Activated T-cell treated with anti-CD3 and anti-CD28 coated beads, Interleukin-2, amount 50 U/mL, for 24 hours (primary cell): Measurements from ENCODE around the gene RAB40AL.
"Not testable (repeated sequence)": the region's sequence is repeated elsewhere in the genome, so short reads cannot be mapped to it uniquely, and the experiment has no call there.

Experiments used
- DNase-seq: peaks from one replicate; pipeline ENCODE4 v3.0.0-alpha.2; 2020
- H3K27ac Mint-ChIP-seq: 2 replicates; pipeline ENCODE4 v1.8.0; 2020; ENCODE audit warnings: mild to moderate bottlenecking, mixed read lengths
- H3K27me3 Mint-ChIP-seq: 2 replicates; pipeline ENCODE4 v1.8.0; 2020; ENCODE audit warnings: mixed read lengths
- H3K36me3 Mint-ChIP-seq: 2 replicates; pipeline ENCODE4 v1.8.0; 2020; ENCODE audit warnings: low read depth, mixed read lengths
- H3K4me1 Mint-ChIP-seq: 2 replicates; pipeline ENCODE4 v1.8.0; 2020; ENCODE audit warnings: low read depth, mixed read lengths
- H3K4me3 Mint-ChIP-seq: 2 replicates; pipeline ENCODE4 v1.8.0; 2020; ENCODE audit warnings: mild to moderate bottlenecking, moderate library complexity, mixed read lengths
- H3K9me3 Mint-ChIP-seq: 2 replicates; pipeline ENCODE4 v1.8.0; 2020; ENCODE audit warnings: mixed read lengths

RAB40AL gene

GRCh38 chrX:102966701-102967100 is 29.6 kb downstream of the RAB40AL start:
- H3K4me1 Mint-ChIP-seq, result no peaks in the 10 kb centered on the region
- H3K4me3 Mint-ChIP-seq, result no peak overlapping the region
- peaks cover 11% of the 10 kb centered on the region for H3K27me3 Mint-ChIP-seq
- H3K27ac Mint-ChIP-seq, result no peak overlapping the region
- no peaks in the 10 kb centered on the region for H3K36me3 Mint-ChIP-seq
- no peak for DNase-seq
- H3K9me3 Mint-ChIP-seq, result peaks cover 30% of the 10 kb centered on the region

GRCh38 chrX:102968216-102968615 is 31.1 kb downstream of the RAB40AL start:
- DNase-seq, result no peak
- peaks cover 23% of the 10 kb centered on the region for H3K27me3 Mint-ChIP-seq
- peaks cover 38% of the 10 kb centered on the region for H3K9me3 Mint-ChIP-seq
- H3K4me1 Mint-ChIP-seq, result no peaks in the 10 kb centered on the region
- H3K4me3 Mint-ChIP-seq, result no peak overlapping the region
- H3K27ac Mint-ChIP-seq, result no peak overlapping the region
- H3K36me3 Mint-ChIP-seq, result no peaks in the 10 kb centered on the region

GRCh38 chrX:102971536-102971935 is 34.5 kb downstream of the RAB40AL start:
- not testable (repeated sequence) for H3K36me3 Mint-ChIP-seq, H3K27ac Mint-ChIP-seq, DNase-seq, H3K4me1 Mint-ChIP-seq, H3K4me3 Mint-ChIP-seq
- peaks cover 40% of the 10 kb centered on the region for H3K9me3 Mint-ChIP-seq
- H3K27me3 Mint-ChIP-seq, result peaks cover 35% of the 10 kb centered on the region

- Mint-ChIP-seq H3K4me1 (no peaks in the 10 kb centered on the region), H3K4me3 (no peak overlapping the region), H3K27ac (no peak overlapping the region), H3K36me3 (no peaks in the 10 kb centered on the region), H3K27me3 (peaks cover 34% of the 10 kb centered on the region), H3K9me3 (peaks cover 24% of the 10 kb centered on the region)
- no peak for DNase-seq
These were observed 37.9 kb downstream of the RAB40AL start for GRCh38 chrX:102975016-102975415.

- Mint-ChIP-seq H3K27me3 (peaks cover 37% of the 10 kb centered on the region), H3K27ac (no peak overlapping the region), H3K36me3 (no peaks in the 10 kb centered on the region), H3K4me1 (no peaks in the 10 kb centered on the region), H3K4me3 (no peak overlapping the region), H3K9me3 (peaks cover 14% of the 10 kb centered on the region)
- no peak for DNase-seq
These were observed 39.2 kb downstream of the RAB40AL start for GRCh38 chrX:102976286-102976685.

- H3K36me3 Mint-ChIP-seq, result no peaks in the 10 kb centered on the region
These were observed 39.9 kb downstream of the RAB40AL start for GRCh38 chrX:102976793-102977495.

GRCh38 chrX:102978594-102978993 is 41.5 kb downstream of the RAB40AL start:
- Mint-ChIP-seq H3K4me1 (no peaks in the 10 kb centered on the region), H3K4me3 (no peak overlapping the region), H3K36me3 (no peaks in the 10 kb centered on the region), H3K27me3 (peaks cover 20% of the 10 kb centered on the region), H3K9me3 (no peaks in the 10 kb centered on the region), H3K27ac (no peak overlapping the region)
- no peak for DNase-seq

More at GRCh38 chrX:102976793-102977495, 39.9 kb downstream of the RAB40AL start:
- Mint-ChIP-seq H3K4me3 (no peak overlapping the region), H3K27ac (no peak overlapping the region), H3K9me3 (peaks cover 7% of the 10 kb centered on the region), H3K27me3 (peaks cover 33% of the 10 kb centered on the region), H3K4me1 (no peaks in the 10 kb centered on the region)
- no peak for DNase-seq

- Mint-ChIP-seq H3K27me3 (peaks cover 14% of the 10 kb centered on the region), H3K27ac (no peak overlapping the region), H3K36me3 (no peaks in the 10 kb centered on the region), H3K9me3 (no peaks in the 10 kb centered on the region), H3K4me3 (no peak overlapping the region), H3K4me1 (no peaks in the 10 kb centered on the region)
- no peak for DNase-seq
These were observed 42.5 kb downstream of the RAB40AL start for GRCh38 chrX:102979536-102979935.

GRCh38 chrX:102983205-102983604 is 46.1 kb downstream of the RAB40AL start:
- Mint-ChIP-seq H3K4me3 (no peak overlapping the region), H3K4me1 (no peaks in the 10 kb centered on the region), H3K36me3 (no peaks in the 10 kb centered on the region), H3K9me3 (no peaks in the 10 kb centered on the region), H3K27me3 (peaks cover 9% of the 10 kb centered on the region), H3K27ac (no peak overlapping the region)
- DNase-seq, result no peak

GRCh38 chrX:102985192-102985591 is 48.1 kb downstream of the RAB40AL start:
- DNase-seq, result no peak
- Mint-ChIP-seq H3K4me3 (no peak overlapping the region), H3K27ac (no peak overlapping the region), H3K27me3 (peaks cover 12% of the 10 kb centered on the region), H3K4me1 (no peaks in the 10 kb centered on the region), H3K9me3 (no peaks in the 10 kb centered on the region), H3K36me3 (no peaks in the 10 kb centered on the region)
